Neutrophil (primary cell): Measurements from ENCODE around the gene RFX6.

Experiments
- H3K27ac ChIP-seq: fragments of 200-600 bp; sonication (generic); 2 replicates; pipeline ENCODE4 v1.5.1; 2016; ENCODE audit warnings: mild to moderate bottlenecking, moderate library complexity
- H3K27me3 ChIP-seq: fragments of 200-600 bp; sonication (generic); 2 replicates; pipeline ENCODE4 v1.6.0; 2016; ENCODE audit warnings: mild to moderate bottlenecking
- H3K36me3 ChIP-seq: fragments of 200-600 bp; sonication (generic); 2 replicates; pipeline ENCODE4 v1.5.1; 2017
- H3K4me1 ChIP-seq, 2 experiments: fragments of 200-600 bp in 1 of 2; sonication (generic) in 1 of 2; 1 replicate in 1 of 2; 2 replicates in 1 of 2; pipeline versions ENCODE4 v1.5.1 to v1.6.1; 2013 to 2016; ENCODE audit warnings: low read depth in 1 of 2, low read length in 1 of 2, mild to moderate bottlenecking in 1 of 2, moderate library complexity in 1 of 2; ENCODE audit not compliant: control insufficient read depth in 1 of 2, insufficient read depth in 1 of 2
- H3K4me3 ChIP-seq, 2 experiments: fragments of 200-600 bp in 1 of 2; sonication (generic) in 1 of 2; 1 replicate in 1 of 2; 2 replicates in 1 of 2; pipeline ENCODE4 v1.5.1; 2013 to 2016; ENCODE audit warnings: low read depth in 1 of 2, low read length in 1 of 2, mild to moderate bottlenecking in 1 of 2, moderate library complexity in 1 of 2
- H3K9me3 ChIP-seq: fragments of 200-600 bp; sonication (generic); 2 replicates; pipeline ENCODE4 v1.5.1; 2016
- CTCF ChIP-seq: fragments of 200-600 bp; sonication (generic); IDR thresholded peaks from 2 replicates; pipeline ENCODE4 v1.5.1; 2016; ENCODE audit warnings: antibody characterized with exemption

Gene RFX6

GRCh38 chr6:116948533-116949304 lies 71.7 kb downstream of the RFX6 start:
- Histone ChIP-seq H3K36me3 (no peaks in the 10 kb centered on the region), H3K9me3 (no peaks in the 10 kb centered on the region), H3K4me3 (no peak overlapping the region), H3K4me1 (no peaks in the 10 kb centered on the region), H3K27me3 (no peaks in the 10 kb centered on the region), H3K27ac (no peak overlapping the region)
- TF ChIP-seq CTCF, result no peak

- Histone ChIP-seq H3K27ac (no peak overlapping the region), H3K4me3 (no peak overlapping the region), H3K27me3 (no peaks in the 10 kb centered on the region), H3K36me3 (no peaks in the 10 kb centered on the region), H3K9me3 (no peaks in the 10 kb centered on the region), H3K4me1 (no peaks in the 10 kb centered on the region)
- no peak for TF ChIP-seq CTCF
Measured at GRCh38 chr6:116949964-116950363, 72.9 kb downstream of the RFX6 start.

- Histone ChIP-seq H3K36me3 (no peaks in the 10 kb centered on the region), H3K27me3 (no peaks in the 10 kb centered on the region), H3K9me3 (no peaks in the 10 kb centered on the region), H3K4me3 (no peak overlapping the region), H3K27ac (no peak overlapping the region), H3K4me1 (no peaks in the 10 kb centered on the region)
- TF ChIP-seq CTCF, result no peak
Measured at GRCh38 chr6:116954335-116954734, 77.3 kb downstream of the RFX6 start.

- no peaks in the 10 kb centered on the region for H3K9me3 ChIP-seq
- no peaks in the 10 kb centered on the region for H3K4me1 ChIP-seq
- TF ChIP-seq CTCF, result no peak
- no peak overlapping the region for H3K4me3 ChIP-seq
- H3K27ac ChIP-seq, result no peak overlapping the region
- no peaks in the 10 kb centered on the region for H3K36me3 ChIP-seq
- H3K27me3 ChIP-seq, result no peaks in the 10 kb centered on the region
Measured at GRCh38 chr6:116954938-116955337, 77.9 kb downstream of the RFX6 start.

GRCh38 chr6:116955773-116956172 lies 78.7 kb downstream of the RFX6 start:
- no peaks in the 10 kb centered on the region for H3K36me3 ChIP-seq

More at GRCh38 chr6:116955773-116956172, 78.7 kb downstream of the RFX6 start:
- H3K27me3 ChIP-seq, result no peaks in the 10 kb centered on the region
- no peak overlapping the region for H3K27ac ChIP-seq
- H3K4me1 ChIP-seq, result no peaks in the 10 kb centered on the region
- no peaks in the 10 kb centered on the region for H3K9me3 ChIP-seq
- no peak overlapping the region for H3K4me3 ChIP-seq
- TF ChIP-seq CTCF, result no peak
